Stimulated activated effector memory CD8-positive, alpha-beta T cell treated with anti-CD3 and anti-CD28 coated beads, Interleukin-12 subunit alpha, Interleukin-12 subunit beta, amount 100 ng/mL, for 72 hours (primary cell): ENCODE data around the gene PRR5L.

ENCODE experiments used
- ATAC-seq: fragments of 150-1000 bp; cut with Tn5 transposase; 2 replicates; pipeline ENCODE4 v1.10.0; 2021
- DNase-seq, 2 donors: peaks; one replicate each; pipeline ENCODE4 v3.0.0; 2021 to 2022; ENCODE audit warnings: low spot score in 2 of 2
- H3K27ac Mint-ChIP-seq: one replicate; pipeline ENCODE4 v1.8.0; 2022; ENCODE audit warnings: mild to moderate bottlenecking, mixed read lengths
- H3K36me3 Mint-ChIP-seq: one replicate; pipeline ENCODE4 v1.8.0; 2022; ENCODE audit warnings: mild to moderate bottlenecking, mixed read lengths
- H3K4me1 Mint-ChIP-seq: one replicate; pipeline ENCODE4 v1.8.0; 2022; ENCODE audit warnings: mixed read lengths
- H3K4me3 Mint-ChIP-seq: one replicate; pipeline ENCODE4 v1.8.0; 2022; ENCODE audit warnings: mild to moderate bottlenecking, mixed read lengths
- H3K9me3 Mint-ChIP-seq: one replicate; pipeline ENCODE4 v1.8.0; 2022; ENCODE audit warnings: mixed read lengths

Gene PRR5L

GRCh38 chr11:36295926-36296325 is at the start of gene PRR5L:
Gene PRR5L, plus strand, starts transcription at chr11:36296288. Its CDS starts 104,834 bp downstream, at chr11:36401122.
- Mint-ChIP-seq H3K9me3 (no peaks in the 10 kb centered on the region), H3K4me3 (no peak within 1 kb of the TSS), H3K27ac (no peak within 1 kb of the TSS), H3K4me1 (peaks cover 5% of the 10 kb centered on the region), H3K36me3 (no peaks in the 10 kb centered on the region)
- ATAC-seq (no peak), DNase-seq (no peak)

- H3K36me3 Mint-ChIP-seq, result no peaks in the 10 kb centered on the region
- no peaks in the 10 kb centered on the region for H3K4me1 Mint-ChIP-seq
- no peak overlapping the region for H3K4me3 Mint-ChIP-seq
- no peak overlapping the region for H3K27ac Mint-ChIP-seq
- DNase-seq, result no peak
- no peaks in the 10 kb centered on the region for H3K9me3 Mint-ChIP-seq
- no peak for ATAC-seq
Measured at GRCh38 chr11:36247493-36247892, 48.6 kb upstream of the PRR5L start.

GRCh38 chr11:36248436-36248835 is 47.7 kb upstream of the PRR5L start:
- H3K36me3 Mint-ChIP-seq, result no peaks in the 10 kb centered on the region
- no peak overlapping the region for H3K27ac Mint-ChIP-seq
- no peaks in the 10 kb centered on the region for H3K9me3 Mint-ChIP-seq
- ATAC-seq, result no peak
- no peak overlapping the region for H3K4me3 Mint-ChIP-seq
- H3K4me1 Mint-ChIP-seq, result no peaks in the 10 kb centered on the region
- no peak for DNase-seq

- no peak overlapping the region for H3K27ac Mint-ChIP-seq
- DNase-seq (no peak), ATAC-seq (peak; percentile 88)
- H3K4me1 Mint-ChIP-seq, result no peaks in the 10 kb centered on the region
- no peak overlapping the region for H3K4me3 Mint-ChIP-seq
- no peaks in the 10 kb centered on the region for H3K9me3 Mint-ChIP-seq
- no peaks in the 10 kb centered on the region for H3K36me3 Mint-ChIP-seq
Measured at GRCh38 chr11:36249246-36249645, 46.8 kb upstream of the PRR5L start.

- H3K27ac Mint-ChIP-seq, result no peak overlapping the region
- H3K4me1 Mint-ChIP-seq, result no peaks in the 10 kb centered on the region
- DNase-seq (no peak), ATAC-seq (no peak)
- no peak overlapping the region for H3K4me3 Mint-ChIP-seq
- H3K36me3 Mint-ChIP-seq, result no peaks in the 10 kb centered on the region
- no peaks in the 10 kb centered on the region for H3K9me3 Mint-ChIP-seq
Measured at GRCh38 chr11:36251823-36252222, 44.3 kb upstream of the PRR5L start.

GRCh38 chr11:36253238-36253637 is 42.9 kb upstream of the PRR5L start:
- ATAC-seq, result no peak
- no peak overlapping the region for H3K4me3 Mint-ChIP-seq
- no peaks in the 10 kb centered on the region for H3K9me3 Mint-ChIP-seq
- no peak for DNase-seq
- no peak overlapping the region for H3K27ac Mint-ChIP-seq
- H3K36me3 Mint-ChIP-seq, result no peaks in the 10 kb centered on the region
- H3K4me1 Mint-ChIP-seq, result peaks cover 1% of the 10 kb centered on the region

GRCh38 chr11:36254713-36255112 is 41.4 kb upstream of the PRR5L start:
- no peak for DNase-seq
- H3K27ac Mint-ChIP-seq, result no peak overlapping the region
- ATAC-seq, result no peak
- no peaks in the 10 kb centered on the region for H3K36me3 Mint-ChIP-seq
- H3K4me1 Mint-ChIP-seq, result peaks cover 6% of the 10 kb centered on the region
- no peak overlapping the region for H3K4me3 Mint-ChIP-seq
- no peaks in the 10 kb centered on the region for H3K9me3 Mint-ChIP-seq

GRCh38 chr11:36257351-36257750 is 38.7 kb upstream of the PRR5L start:
- Mint-ChIP-seq H3K9me3 (no peaks in the 10 kb centered on the region), H3K4me3 (no peak overlapping the region), H3K27ac (no peak overlapping the region), H3K4me1 (peaks cover 6% of the 10 kb centered on the region), H3K36me3 (no peaks in the 10 kb centered on the region)
- DNase-seq (no peak), ATAC-seq (no peak)

GRCh38 chr11:36258730-36259360 is 37.2 kb upstream of the PRR5L start:
- H3K36me3 Mint-ChIP-seq, result no peaks in the 10 kb centered on the region
- DNase-seq (no peak), ATAC-seq (peak; percentile 57)
- no peak overlapping the region for H3K4me3 Mint-ChIP-seq
- no peak overlapping the region for H3K27ac Mint-ChIP-seq
- H3K4me1 Mint-ChIP-seq, result peaks cover 6% of the 10 kb centered on the region
- no peaks in the 10 kb centered on the region for H3K9me3 Mint-ChIP-seq

GRCh38 chr11:36261094-36261493 is 35.0 kb upstream of the PRR5L start:
- no peaks in the 10 kb centered on the region for H3K36me3 Mint-ChIP-seq
- no peak for DNase-seq
- no peaks in the 10 kb centered on the region for H3K9me3 Mint-ChIP-seq
- peaks cover 6% of the 10 kb centered on the region for H3K4me1 Mint-ChIP-seq
- ATAC-seq, result no peak
- no peak overlapping the region for H3K27ac Mint-ChIP-seq
- no peak overlapping the region for H3K4me3 Mint-ChIP-seq

GRCh38 chr11:36264011-36264972 is 31.8 kb upstream of the PRR5L start:
- H3K27ac Mint-ChIP-seq, result no peak overlapping the region
- no peaks in the 10 kb centered on the region for H3K36me3 Mint-ChIP-seq
- DNase-seq (no peak), ATAC-seq (no peak)
- no peaks in the 10 kb centered on the region for H3K4me1 Mint-ChIP-seq
- H3K4me3 Mint-ChIP-seq, result no peak overlapping the region
- no peaks in the 10 kb centered on the region for H3K9me3 Mint-ChIP-seq

GRCh38 chr11:36264973-36265344 is 31.1 kb upstream of the PRR5L start:
- Mint-ChIP-seq H3K27ac (no peak overlapping the region), H3K36me3 (no peaks in the 10 kb centered on the region), H3K9me3 (no peaks in the 10 kb centered on the region), H3K4me1 (no peaks in the 10 kb centered on the region), H3K4me3 (no peak overlapping the region)
- no peak for ATAC-seq
- DNase-seq, result no peak

GRCh38 chr11:36265793-36266628 is 30.1 kb upstream of the PRR5L start:
- no peaks in the 10 kb centered on the region for H3K9me3 Mint-ChIP-seq
- H3K4me1 Mint-ChIP-seq, result no peaks in the 10 kb centered on the region
- ATAC-seq (peak; percentile 58), DNase-seq (peak; percentile 38 to 76)
- H3K27ac Mint-ChIP-seq, result no peak overlapping the region
- H3K4me3 Mint-ChIP-seq, result no peak overlapping the region
- H3K36me3 Mint-ChIP-seq, result no peaks in the 10 kb centered on the region

- Mint-ChIP-seq H3K27ac (no peak overlapping the region), H3K4me3 (no peak overlapping the region), H3K9me3 (no peaks in the 10 kb centered on the region), H3K36me3 (peaks cover 2% of the 10 kb centered on the region), H3K4me1 (no peaks in the 10 kb centered on the region)
- ATAC-seq, result no peak
- no peak for DNase-seq
Measured at GRCh38 chr11:36266767-36267166, 29.3 kb upstream of the PRR5L start.

- no peak overlapping the region for H3K4me3 Mint-ChIP-seq
- no peak overlapping the region for H3K27ac Mint-ChIP-seq
- no peak for ATAC-seq
- peaks cover 18% of the 10 kb centered on the region for H3K36me3 Mint-ChIP-seq
- no peaks in the 10 kb centered on the region for H3K9me3 Mint-ChIP-seq
- DNase-seq, result no peak
- no peaks in the 10 kb centered on the region for H3K4me1 Mint-ChIP-seq
Measured at GRCh38 chr11:36268337-36268985, 27.6 kb upstream of the PRR5L start.
